Astrocyte (in vitro differentiated cells and primary cell): ENCODE measurements around the gene MADD.

ENCODE experiments used
- EZH2 ChIP-seq: IDR thresholded peaks from 2 replicates; pipeline ENCODE4 v1.6.1; 2012; ENCODE audit warnings: mild to moderate bottlenecking, low read length, inconsistent platforms; ENCODE audit not compliant: insufficient read depth
- TF ChIP-seq, protein P1 (sequence below): IDR thresholded peaks from 2 replicates; pipeline ENCODE4 v1.5.1; 2011; ENCODE audit warnings: low read depth, mild to moderate bottlenecking, inconsistent platforms, low read length, moderate library complexity; ENCODE audit not compliant: insufficient read depth

- TF ChIP-seq, protein P1, sequence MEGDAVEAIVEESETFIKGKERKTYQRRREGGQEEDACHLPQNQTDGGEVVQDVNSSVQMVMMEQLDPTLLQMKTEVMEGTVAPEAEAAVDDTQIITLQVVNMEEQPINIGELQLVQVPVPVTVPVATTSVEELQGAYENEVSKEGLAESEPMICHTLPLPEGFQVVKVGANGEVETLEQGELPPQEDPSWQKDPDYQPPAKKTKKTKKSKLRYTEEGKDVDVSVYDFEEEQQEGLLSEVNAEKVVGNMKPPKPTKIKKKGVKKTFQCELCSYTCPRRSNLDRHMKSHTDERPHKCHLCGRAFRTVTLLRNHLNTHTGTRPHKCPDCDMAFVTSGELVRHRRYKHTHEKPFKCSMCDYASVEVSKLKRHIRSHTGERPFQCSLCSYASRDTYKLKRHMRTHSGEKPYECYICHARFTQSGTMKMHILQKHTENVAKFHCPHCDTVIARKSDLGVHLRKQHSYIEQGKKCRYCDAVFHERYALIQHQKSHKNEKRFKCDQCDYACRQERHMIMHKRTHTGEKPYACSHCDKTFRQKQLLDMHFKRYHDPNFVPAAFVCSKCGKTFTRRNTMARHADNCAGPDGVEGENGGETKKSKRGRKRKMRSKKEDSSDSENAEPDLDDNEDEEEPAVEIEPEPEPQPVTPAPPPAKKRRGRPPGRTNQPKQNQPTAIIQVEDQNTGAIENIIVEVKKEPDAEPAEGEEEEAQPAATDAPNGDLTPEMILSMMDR = no peak
- TF ChIP-seq EZH2 = no peak
Observed at GRCh38 chr11:47361419-47361818, 91.5 kb downstream of the MADD start.
